Diencephalon (tissue), 1 donor: ENCODE results near the gene POLR2I. TPM values are rescaled to one million over a fixed set of nuclear protein-coding genes. Genes with fewer than 3 reads are reported as not detected.

Experiments
- total RNA-seq: library from RNA; depleted of rRNA; stranded (reverse); fragments of >200 nt; gene quantifications from one replicate; pipeline ENCODE4 v1.2.3, GENCODE V29; 2014

POLR2I gene
- total RNA-seq: 104 TPM

DNA sequence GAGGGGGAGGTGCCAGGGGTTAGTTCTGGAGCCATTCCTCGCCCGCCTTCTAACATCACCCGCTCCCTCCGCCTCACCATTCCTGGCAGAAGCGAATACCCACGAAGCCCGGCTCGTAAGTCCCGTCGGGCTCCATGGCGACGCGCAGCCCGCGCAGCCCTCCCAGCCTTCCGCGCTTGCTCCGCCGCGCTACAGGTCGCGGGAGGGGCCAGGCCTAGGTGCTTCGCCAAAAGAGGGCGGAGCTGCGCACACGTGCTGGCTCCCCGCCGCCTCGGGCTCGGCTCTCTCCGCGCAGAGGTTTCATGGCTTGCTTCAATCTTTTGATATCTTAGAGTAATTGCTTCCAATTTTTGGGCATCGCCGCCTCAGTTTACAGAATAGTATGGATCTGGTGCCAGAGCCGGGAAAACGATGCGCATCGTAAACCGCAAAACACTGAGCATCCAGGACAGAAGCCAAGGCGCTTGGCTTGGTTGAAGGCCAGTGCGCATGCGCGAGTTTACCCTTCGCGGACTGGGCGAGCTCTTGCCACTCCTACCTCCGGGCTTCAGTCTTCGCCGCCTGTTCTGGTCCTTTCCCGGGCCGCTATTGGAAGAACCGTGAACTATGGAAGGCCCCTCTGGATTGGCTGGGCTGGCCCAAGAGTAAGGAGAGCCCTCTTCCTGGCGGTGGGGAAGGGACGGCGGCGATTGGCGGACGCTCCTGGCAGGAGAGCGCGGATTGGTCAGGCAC lies at the start of gene POLR2I:
Gene POLR2I, minus strand, starts transcription at position 155 of the 732 bp plus-strand sequence. Its CDS starts 19 bp downstream, at position 136.

DNA sequence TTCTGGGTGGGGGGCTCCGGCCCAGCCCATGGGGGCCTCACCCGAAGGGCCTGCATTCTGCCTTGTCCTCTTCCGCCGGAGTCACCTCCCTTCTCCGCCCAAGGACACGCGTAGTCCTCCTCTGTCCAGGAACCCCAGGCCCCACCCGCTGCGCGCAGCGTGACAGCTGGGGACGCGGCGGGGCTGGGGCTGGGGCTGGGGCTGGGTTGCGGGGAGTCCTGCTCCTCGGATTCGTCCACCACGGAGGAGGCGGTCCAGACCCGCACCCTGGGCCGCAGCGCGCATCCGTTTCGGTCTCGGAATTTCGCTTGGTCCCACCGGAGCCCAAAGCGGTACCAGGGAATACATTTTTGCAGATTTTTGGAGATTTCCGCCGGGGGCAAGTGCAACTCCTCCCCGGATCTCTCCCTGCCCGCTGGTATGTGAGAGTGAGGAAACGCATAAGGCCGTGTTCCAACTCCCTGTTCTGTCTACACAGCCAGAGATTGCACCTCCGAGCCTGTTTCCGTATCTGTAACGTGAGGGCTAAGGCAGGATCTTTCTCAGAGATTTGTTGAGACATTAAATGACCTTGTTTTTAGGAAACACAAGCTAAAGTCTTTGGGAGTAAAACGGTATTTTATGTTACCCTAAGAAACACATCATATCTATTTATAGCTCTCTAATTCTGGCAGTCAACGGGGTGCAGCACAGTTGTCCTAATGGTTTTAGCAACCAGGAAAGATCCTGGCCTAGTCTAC lies 37.8 kb upstream of the POLR2I start, which contains the start of gene COX7A1:
Gene COX7A1, minus strand, starts transcription at position 96 of the 740 bp plus-strand sequence. Its CDS starts 40 bp downstream, at position 56.

DNA sequence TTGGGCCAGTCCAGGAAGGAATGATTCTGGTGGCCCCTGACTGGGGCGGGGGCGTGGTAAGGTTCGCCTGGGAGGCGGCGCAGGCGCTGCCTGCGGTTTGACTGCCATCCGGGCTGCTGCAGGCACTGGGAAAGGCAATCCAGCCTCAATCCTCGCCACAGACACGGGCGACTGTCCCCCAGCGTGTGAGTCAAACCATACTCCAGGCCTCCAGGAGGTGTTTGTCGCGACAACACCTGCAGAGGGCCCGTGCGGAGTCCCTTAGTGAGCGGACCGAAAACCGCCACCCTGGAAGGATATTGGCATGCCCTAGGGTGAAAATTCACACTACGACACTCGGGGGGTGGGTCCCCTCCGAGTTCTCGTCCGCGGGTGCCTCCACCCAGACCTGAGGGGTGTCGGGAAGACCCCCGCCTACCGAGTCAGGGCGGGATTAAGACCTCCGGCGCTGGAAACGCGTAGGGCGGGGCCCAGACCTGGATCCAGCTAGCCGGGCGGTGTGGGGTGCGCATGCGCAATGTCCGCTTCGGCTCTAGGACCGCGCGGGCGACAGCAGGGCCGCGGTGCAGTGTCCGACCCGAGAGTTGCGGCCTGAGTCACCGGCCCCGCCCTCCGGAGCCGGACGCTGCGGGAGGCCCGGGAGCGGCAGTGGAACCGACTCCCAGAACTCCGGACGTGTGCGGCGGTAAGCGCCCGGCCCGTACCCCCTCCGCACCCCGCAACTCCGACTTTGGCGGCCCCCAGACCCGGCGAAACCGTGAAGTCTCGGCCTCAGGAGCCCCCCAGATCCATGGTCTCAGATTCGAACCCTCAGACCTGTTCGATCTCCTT lies 25.0 kb upstream of the POLR2I start, which contains the start of gene CAPNS1:
Gene CAPNS1, plus strand, starts transcription at position 594 of the 831 bp plus-strand sequence. CDS start 946 bp downstream, outside the sequence.

GRCh38 chr19:36115453-36116343 lies 1.0 kb upstream of the POLR2I start, which contains the start of gene TBCB:
TBCB (plus strand) TSS chr19:36115468; CDS start chr19:36115561, 93 bp downstream.

DNA sequence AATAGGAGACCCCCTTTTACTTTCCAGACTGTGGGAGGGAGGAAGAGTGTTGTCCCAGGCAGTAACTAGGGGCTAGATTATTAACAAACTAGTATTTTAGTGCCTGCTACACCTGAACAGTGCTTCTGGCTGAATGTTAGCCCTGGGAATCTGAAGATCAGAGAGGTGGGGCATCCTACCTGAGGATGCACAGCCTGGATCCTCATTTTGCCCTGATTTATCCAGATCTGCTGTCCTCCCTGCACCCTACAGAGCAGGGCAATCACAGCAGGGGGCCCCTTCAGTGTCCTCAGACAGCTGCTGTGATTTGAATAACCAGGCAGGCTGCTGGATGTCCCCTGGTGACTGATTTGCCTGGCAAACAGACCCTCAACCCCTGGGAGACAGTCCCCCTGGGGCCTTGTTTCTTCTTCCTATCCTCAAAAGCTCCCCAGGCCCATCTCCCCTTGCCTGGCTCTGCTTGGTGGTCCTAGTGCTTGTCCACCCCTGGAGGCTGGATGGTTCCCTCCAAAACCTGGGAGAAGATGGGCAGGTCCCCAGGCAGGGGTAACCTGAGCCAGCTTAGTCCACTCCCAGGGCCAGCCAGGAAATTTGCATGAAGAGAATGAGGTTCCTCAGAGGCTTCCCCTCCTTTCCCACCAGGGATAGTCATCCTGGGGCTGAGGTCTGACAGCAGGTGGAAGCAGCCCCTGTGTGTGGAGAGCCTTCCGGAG lies 4.0 kb downstream of the POLR2I start, which contains the start of gene OVOL3:
Gene OVOL3, plus strand, starts transcription at position 657 of the 713 bp plus-strand sequence. CDS start 60 bp downstream, outside the sequence.

Other genes with a start within 250 kb of the POLR2I start
- gene APLP1, start 246.3 kb downstream of the POLR2I start, total RNA-seq: 328 TPM
- 2.8 TPM for gene NFKBID, start 214.3 kb downstream of the POLR2I start, total RNA-seq
- 0.92 TPM for gene HCST, start 212.3 kb downstream of the POLR2I start, total RNA-seq
- gene TYROBP, start 206.6 kb downstream of the POLR2I start, total RNA-seq: 5.5 TPM
- gene LRFN3, start 178.5 kb downstream of the POLR2I start, total RNA-seq: 21.2 TPM
- gene SDHAF1, start 119.7 kb downstream of the POLR2I start, total RNA-seq: 17.3 TPM
- gene SYNE4, start 106.1 kb downstream of the POLR2I start, total RNA-seq: 1.6 TPM
- gene ALKBH6, start 100.7 kb downstream of the POLR2I start, total RNA-seq: 13.6 TPM
- gene CLIP3, start 82.0 kb downstream of the POLR2I start, total RNA-seq: 42.4 TPM
- 4.8 TPM for gene THAP8, start 60.6 kb downstream of the POLR2I start, total RNA-seq
- 2.3 TPM for gene WDR62, start 60.0 kb downstream of the POLR2I start, total RNA-seq
- gene OVOL3, start 3.7 kb downstream of the POLR2I start, total RNA-seq: not detected
- 289 TPM for gene TBCB, start 593 bp upstream of the POLR2I start, total RNA-seq
- 138 TPM for gene CAPNS1, start 25.2 kb upstream of the POLR2I start, total RNA-seq
- 2.3 TPM for gene COX7A1, start 37.6 kb upstream of the POLR2I start, total RNA-seq
- gene ZNF565, start 99.8 kb upstream of the POLR2I start, total RNA-seq: 11.1 TPM
- gene ZNF146, start 100.2 kb upstream of the POLR2I start, total RNA-seq: 65.5 TPM